Measurements from ENCODE around the gene FMO5.
"Not testable (repeated sequence)": the region's sequence is repeated elsewhere in the genome, so short reads cannot be mapped to it uniquely, and the experiment has no call there.

Gene FMO5

DNA sequence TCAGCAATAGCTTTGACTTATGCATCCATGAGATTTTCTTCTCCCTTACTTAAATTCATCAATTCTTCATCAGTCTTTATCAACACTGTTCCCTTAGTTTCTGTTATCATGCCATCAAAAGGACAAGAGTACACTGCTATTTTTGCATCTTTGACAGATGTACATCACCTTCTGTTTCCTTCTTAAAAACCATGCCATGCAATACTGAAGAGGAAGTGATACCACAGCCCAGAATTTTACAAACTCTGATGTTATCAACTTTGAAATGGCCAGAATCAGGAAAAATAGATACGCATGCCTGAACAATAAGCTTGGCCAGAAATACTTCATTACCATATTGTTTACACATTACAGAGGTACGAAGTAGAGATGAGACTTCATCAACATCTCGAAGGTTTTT is 21.1 kb downstream of the FMO5 start:
- no peak for DNase-seq

DNA sequence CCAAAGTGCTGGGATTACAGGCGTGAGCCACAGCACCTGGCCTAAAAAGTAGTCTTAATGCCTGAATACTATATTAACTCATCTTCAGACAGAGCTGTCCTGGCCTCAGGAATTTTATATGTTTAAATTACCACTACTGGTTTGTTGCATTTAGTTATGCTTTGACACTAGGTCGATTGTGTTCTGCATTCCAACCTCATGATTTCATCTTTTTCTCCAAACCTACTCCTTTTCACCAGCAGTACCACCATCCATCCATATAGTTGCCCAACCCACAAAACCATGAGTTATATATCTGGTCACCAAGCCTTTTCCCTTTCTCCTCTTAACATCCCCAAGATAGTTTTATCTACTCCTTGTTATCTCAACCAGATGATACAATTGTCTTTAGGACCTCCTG is 22.6 kb downstream of the FMO5 start:
- no peak for DNase-seq

DNA sequence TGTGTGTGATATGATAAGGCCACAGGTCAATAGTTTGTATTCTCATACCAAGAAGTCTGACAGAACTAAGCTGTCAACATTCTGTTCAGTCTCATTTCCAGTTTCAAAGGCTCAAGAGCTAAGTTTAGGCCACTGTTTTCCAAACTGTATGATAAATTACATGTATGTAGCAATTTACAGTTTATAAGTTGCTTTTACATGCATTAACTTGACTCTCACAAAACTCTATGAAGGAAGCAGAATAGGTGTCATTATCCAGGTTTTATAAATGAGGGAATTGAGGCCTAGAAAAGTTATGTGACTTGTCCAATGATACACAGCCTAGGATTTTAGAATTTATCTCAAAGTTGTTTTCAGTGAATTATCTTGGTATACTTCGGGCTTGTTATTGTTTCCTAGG is 23.4 kb downstream of the FMO5 start:
- no peak for DNase-seq

DNA sequence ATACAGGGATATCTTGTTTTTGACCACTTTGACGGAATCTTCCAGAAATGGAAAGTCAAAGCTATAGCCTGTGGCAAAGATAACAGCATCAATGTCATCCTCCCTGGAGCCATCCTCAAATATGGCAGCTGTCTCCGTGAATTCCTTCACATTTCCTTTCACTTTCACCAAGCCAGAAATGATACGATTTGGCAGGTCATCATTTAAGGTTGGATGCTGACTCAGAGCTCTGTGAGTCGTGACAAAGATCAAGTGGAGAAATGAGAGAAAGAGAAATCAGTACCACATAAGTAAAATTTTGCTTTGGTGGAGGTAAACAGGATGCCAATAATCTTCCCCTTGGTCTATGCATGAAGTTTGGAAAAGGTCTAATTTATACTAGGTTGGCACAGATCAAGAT is 23.9 kb downstream of the FMO5 start:
- DNase-seq: no peak

DNA sequence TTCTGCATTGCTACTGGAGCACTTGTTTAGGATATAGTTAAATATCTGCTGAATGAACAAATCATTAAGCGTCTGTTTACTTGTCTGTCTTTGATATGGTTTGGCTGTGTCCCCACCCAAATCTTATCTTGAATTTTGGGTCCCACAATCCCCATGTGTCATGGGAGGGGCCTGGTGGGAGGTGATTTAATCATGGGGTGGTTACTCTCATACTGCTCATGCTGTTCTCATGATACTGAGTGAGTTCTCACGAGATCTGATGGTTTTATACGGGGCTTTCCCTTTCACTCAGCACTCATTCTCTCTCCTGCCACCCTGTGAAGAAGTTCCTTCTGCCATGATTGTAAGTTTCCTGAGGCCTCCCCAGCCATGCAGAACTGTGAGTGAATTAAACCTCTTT is 27.8 kb downstream of the FMO5 start:
- DNase-seq: not testable (repeated sequence)

DNA sequence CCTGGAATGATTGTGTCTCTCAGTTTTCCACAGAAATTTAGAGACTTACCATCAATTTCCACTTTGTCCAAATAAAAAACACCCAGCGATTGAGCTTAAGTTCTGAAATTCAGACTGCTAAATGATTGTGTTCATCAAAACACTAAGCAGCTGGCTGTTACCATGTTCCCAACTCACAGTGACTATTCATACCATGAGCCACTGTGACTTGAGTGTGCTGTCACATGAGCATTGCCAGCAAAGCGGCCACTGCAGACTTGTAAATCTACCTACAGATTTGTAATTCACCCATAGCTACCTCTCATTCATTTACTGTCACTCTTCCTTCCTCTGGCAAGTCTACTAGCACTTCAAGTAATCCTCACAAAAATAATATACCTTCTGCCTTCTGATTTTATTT is 35.6 kb downstream of the FMO5 start:
- no peak for DNase-seq

DNA sequence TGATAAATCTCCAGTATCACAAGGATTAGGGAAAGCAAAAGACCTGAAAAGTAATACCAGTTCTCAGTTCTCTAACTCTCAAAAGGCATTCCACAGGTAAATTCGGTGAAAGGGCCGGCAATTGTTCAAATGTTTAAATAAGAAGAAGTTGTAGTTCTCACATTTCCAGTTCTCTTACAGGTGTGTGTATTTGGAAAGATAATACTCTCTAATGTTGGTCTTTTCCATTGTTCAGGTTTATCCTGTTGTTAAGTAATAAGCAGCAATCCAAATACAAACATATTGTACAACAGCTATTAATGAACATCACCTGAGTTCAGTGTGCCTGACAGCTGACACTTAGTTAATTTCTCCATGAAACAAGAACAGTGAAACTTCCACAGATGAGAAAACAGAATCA is 39.7 kb downstream of the FMO5 start:
- no peak for DNase-seq

DNA sequence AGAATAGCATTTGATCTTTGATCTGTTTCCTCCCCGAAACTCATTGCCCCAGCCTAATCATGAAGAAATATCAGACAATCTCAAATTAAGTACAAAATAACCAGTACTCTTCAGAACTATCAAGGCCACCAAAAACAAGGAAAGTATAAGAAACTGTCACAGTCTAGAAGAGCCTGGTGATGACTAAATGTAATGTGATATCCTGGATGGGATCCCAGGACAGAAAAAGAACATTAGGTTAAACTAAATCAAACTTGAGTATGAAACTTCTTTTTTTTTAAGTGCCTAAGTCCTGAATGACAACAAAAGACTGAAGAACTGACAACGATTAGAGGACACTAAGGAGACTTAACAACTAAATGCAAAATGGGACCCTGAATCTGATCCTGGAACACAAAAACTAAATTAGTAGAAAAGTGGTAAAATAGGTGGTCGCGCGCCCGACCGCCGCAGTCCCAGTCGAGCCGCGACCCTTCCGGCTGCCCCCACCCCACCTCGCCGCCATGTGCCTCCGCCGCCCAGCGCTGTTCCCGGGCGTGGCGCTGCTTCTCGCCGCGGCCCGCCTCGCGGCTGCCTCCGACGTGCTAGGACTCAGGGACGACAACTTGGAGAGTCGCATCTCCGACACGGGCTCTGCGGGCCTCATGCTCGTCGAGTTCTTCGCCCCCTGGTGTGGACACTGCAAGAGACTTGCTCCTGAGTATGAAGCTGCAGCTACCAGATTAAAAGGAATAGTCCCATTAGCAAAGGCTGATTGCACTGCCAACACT is 47.3 kb downstream of the FMO5 start:
- DNase-seq: no peak

DNA sequence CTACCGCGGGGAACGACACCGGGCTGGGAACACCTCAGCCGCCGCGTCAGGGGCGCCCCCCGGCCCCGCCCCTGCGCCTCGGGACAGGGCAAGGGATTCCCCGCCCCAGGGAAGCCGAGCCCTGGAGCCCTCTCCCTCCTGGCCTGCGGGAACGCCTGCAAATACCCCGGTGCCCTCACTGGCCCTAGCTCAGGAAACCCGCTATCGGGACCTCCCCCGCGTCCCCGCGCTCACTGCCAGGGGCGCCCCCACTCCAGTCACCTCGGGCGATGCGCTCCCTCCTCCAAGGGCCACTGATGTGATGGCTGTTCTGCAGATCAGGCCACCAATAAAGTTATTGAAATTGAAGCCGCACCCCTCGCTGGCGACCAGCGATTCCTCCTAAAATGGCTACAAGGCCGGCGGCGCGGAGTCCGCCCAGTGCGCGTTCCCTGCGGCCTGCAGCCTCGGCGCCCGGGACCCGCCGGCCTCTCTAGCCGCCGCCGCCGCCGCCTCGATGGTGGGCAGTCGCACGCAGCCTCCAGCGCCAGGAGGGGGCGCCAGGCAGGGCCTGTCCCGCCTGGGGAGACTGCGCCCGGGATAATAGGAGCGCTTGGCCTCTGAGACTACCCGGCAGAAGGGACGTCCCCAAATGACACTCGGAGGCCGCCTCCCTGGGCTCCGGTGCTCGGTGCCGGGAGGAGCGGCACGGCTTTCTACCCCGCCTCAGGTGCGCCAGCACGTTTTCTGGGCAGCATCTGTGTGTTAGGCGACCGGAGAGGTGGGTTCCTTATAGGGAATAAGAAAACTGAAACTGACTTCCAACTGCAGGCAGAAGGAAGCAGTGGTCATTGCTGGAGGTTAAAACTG is 52.7 kb downstream of the FMO5 start, which contains the start of gene PRKAB2:
TSS of gene PRKAB2 (minus strand) at position 303 of the 849 bp plus-strand sequence. CDS start 326 bp downstream, outside the sequence.
- peak; percentile 80 for DNase-seq

DNA sequence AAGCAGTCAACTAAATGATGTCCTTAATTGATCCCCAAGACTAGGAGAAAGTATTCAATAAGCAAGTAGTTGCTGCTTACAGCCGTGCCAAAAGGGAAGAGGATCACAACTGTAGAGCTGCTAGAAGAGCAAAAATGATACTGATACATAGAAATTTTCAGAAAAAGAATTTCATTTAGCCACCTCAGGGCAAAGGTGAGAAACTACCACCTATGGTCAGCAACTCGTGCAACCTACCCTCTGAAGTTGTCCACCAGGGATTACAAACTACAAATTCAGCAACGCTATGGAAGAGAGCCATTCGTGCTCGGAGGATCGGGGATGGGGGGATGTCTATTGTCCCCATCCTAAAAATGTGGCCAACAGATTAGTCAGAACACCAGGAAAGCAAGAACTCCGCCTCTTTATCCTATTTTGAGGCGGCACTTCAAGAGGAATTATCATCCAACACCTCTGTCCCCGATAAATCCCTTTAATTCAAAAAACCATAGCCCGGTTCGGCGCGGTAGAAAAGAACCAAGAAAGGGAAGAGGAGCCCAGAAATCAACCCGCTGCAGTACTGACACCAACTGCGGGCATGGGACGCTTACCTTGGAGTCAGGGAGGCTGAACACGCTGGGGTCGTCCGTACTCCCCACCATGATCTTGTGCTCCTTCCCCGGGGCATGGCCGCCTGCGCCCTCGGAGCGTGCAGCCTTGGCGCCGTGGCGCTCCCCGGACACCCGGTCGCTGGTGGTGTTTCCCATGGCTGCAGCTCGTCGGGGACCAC is 53.6 kb downstream of the FMO5 start:
- DNase-seq: no peak

DNA sequence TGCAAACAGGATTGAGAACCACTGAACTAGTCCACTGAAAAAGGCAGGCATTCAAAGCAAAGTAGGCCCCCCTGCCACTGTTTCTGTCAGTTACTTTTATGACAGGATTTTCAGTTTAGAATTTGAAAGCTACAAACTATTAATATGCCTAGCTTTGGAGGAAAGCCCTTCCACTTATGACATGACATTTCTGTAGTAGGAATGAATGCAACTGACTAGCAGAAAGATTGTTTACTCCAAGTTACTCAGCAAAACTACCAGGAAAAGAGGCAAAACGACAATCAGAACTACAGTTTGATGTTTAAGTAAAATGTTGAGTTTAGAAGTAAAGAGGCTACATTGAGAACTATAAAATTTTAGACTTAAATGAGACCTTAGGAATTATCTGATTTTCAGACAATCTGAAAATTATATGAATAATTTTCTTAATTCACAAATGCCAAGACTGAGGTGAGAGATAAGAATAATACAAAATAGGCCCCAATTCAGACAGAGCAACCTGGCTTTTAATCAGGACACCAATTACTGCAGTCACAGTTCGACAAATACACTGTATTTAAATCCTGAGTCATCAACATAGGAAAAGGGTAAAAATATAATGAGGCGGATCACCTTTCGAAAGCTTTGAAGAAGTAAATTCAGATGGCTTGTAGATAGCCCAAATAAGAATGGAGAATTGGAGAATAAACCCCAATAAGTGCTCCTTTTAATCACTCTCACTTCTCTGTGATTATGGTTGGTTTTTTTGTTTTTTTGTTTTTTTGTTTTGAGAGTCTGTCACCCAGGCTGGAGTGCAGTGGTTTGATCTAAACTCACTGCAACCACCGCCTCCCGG is 55.1 kb downstream of the FMO5 start:
- DNase-seq: no peak

DNA sequence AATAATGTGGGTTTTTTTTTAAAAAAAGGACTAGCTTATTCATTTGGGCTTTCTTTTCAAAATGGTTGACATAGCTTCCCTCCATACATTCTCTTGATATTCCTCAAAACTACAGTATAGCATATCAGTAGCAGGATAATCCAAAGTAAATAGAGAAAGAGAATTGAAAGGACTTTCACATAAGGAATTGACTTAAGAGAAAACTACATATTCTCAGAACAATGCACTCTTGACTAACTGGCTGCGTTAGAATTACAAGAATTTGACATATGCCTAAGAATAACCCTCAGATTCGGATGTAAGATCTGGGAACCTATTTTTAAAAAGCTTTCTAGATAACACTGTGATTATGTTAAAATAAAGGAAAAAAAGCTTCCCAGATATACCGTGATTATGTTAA is 56.0 kb downstream of the FMO5 start:
- no peak for DNase-seq

DNA sequence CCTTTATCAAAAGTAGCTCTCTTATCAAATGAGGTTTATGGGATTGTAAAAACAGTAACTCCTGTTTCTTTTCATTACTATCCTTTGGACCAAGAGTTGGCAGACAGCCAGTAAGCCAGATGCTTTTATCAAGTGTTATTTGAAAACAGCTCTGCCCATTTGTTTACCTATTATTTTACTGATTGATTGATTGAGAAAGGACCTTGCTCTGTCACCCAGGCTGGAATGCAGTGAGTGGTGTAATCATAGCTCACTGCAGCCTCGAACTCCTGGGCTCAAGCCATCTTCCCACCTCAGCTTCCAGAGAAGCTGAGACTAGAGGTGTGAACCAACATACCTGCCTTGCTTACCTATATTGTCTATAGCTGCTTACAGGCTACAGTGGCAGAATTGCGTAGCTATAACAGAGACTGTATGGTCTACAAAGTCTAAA is 56.5 kb downstream of the FMO5 start:
- no peak for DNase-seq

DNA sequence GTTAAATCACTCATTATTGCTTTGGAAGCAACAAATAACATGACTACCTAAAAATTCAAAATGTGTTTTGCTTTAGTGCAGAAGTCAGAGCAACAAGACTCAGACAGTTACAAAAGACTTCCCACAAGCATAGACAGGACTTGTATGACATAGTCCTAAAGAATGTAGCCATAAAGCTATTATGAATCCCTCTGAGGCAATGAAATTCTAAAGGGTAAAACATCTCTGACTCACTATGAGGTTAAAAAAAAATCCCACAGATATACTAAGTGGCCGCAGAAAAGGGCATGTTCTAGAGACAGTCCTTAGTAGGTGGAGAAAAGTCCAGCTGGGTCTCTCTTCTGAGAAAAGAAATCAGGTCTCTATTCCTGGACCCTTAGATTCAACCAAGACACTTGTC is 57.8 kb downstream of the FMO5 start:
- no peak for DNase-seq

DNA sequence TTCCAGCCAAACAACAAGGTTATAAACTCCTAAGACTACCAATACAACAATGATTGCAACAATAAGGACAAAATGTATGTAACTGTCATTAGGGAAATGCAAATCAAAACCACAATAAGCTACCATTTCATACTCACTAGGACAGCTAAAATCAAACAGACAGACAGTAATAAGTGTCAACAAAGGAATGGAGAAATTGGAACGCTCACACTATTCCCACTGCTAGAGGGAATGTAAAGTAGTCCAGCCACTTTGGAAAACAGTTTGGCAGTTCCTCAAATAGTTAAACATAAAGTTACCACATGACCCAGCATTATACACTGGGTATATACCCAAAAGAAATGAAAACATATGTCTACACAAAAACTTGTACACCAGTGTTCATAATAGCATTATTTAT is 62.1 kb downstream of the FMO5 start:
- no peak for DNase-seq

DNA sequence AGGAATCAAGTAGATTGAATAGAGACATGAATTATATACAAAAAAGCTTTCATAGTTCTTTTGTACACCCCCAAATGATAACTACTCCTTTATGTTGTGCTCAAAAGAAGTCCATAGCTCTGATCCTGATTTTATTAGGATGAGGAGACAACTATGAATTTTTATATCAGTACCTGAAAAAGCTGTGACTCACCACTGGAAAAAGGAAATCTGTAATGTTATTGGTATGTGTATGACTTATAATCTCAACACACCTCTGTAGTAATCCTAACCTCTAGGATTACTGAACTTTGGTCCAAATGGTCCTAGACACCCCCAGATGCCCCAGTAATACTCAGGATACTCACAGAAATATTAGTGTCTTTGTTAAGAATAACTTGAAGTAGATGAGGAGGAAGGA is 63.0 kb downstream of the FMO5 start:
- DNase-seq: no peak

DNA sequence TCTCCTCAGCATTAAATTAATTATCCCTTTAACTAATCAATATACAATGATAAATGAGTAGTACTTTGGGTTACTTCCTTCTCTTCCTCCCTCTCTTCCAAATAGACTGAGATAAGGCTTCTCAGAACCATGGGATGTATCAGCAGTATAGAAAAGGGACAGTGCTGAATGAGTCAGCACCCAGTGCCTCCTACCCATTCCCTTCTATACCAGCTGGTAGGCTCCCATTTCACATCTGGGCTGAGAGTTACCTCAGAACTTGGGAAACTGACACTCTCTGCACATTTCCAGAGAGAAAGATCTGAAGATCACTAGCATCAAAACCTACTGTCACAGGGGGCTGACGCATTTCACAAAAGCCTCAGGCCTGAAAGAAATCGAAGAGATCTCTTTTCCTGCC is 68.0 kb downstream of the FMO5 start:
- not testable (repeated sequence) for DNase-seq

DNA sequence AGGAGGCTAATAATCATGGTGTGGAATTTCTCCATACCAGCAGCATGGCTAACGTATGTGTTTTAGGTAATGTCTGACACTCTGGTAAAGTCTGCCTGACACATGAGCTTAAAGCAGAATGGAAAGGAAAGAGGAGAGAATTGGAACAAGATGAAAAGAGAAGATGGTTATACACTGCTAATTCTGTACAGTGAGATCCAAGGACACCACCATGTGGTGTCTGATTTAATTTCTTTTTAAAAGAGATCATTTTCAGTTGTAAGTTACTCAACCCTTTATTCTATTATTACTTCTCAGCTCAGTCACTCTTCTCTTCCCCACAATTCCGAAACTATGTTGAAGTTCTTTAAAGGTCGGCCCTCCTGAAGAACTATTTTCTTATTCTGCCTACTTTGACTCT is 68.5 kb downstream of the FMO5 start:
- DNase-seq: no peak

DNA sequence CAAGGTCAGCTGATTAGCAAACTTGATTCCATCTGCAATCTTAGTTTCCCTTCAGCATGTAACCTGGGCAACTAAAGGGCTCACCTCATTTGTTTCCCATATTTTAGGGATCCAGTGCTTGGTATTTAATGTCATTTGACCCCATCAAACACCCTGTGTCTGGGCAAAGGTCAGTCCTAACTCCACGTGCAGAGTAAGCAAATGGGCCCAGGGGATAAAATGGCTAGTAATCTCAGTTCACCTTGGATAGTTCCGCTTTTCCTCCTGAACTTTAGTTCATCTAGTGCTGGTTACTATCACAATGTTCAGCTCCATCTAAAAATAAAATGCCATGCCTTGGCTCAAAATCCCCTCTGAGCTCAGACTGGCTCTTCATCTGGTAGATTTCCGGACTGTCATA is 72.4 kb downstream of the FMO5 start:
- DNase-seq: no peak

DNA sequence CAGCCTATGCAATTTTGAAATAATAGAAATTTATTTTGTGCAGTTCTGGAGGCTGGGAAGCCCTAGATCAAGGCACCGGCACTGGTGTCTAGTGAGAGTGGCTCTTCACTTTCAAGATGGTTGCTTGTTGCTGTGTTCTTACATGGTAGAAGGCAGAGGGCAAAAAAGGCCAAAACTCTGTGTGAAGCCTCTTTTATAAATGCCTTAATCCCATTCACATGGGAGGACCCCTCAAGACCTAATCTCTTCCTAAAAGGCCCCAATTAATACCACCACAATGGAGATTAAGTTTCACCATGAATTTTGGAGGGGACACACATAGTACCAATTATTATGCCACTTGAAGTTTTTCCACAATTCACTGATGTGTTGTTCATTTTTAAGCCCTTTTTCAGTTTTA is 73.9 kb downstream of the FMO5 start:
- no peak for DNase-seq

DNA sequence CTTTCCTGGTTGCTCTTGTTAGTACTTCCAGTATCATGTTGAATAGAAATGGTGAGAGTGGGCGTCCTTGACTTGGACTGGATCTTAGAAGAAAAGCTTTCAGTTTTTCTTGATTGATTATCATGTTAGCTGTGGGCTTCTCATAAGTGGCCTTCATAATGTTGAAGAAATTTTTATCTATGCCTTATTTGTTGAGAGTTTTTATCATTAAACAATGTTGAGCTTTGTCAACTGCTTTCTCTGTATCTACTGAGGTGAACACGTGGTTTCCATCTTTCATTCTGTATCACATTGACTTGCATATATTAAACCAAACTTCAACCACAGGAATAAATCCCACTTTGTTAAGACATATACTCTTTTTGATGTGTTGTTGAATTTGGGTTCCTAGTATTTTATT is 82.3 kb downstream of the FMO5 start:
- DNase-seq: no peak
